HepG2 (cell line): ENCODE measurements around the gene PPP1R13B. TPM values are rescaled to one million over a fixed set of nuclear protein-coding genes. Genes with fewer than 3 reads are reported as not detected.

Experiments used
- ARID4A ChIP-seq: sonication (generic); formaldehyde crosslinking; IDR thresholded peaks from 2 replicates; pipeline ENCODE4 v1.5.0; 2020; ENCODE audit warnings: mild to moderate bottlenecking, missing genetic modification reagents, borderline replicate concordance
- BRD4 ChIP-seq: sonication (generic); formaldehyde crosslinking; IDR thresholded peaks from 2 replicates; pipeline ENCODE4 v1.4.0; 2020; ENCODE audit warnings: missing genetic modification reagents
- CBFB ChIP-seq: sonication (generic); formaldehyde crosslinking; IDR thresholded peaks from 2 replicates; pipeline ENCODE4 v1.4.0; 2020; ENCODE audit warnings: missing genetic modification reagents
- CCAR2 ChIP-seq: fragments of 200-400 bp; formaldehyde crosslinking; optimal IDR thresholded peaks from 2 replicates; pipeline ENCODE3; 2018; ENCODE audit warnings: low read depth, mild to moderate bottlenecking, low read length, moderate library complexity
- DNMT3B ChIP-seq: conservative IDR thresholded peaks from 2 replicates; pipeline ENCODE4 v1.6.1; 2016; ENCODE audit warnings: missing biosample characterization, control low read depth
- ERF ChIP-seq: IDR thresholded peaks from 2 replicates; pipeline ENCODE4 v1.6.1; 2018; ENCODE audit warnings: missing biosample characterization, missing genetic modification reagents
- GZF1 ChIP-seq: sonication (generic); formaldehyde crosslinking; IDR thresholded peaks from 2 replicates; pipeline ENCODE4 v1.5.1; 2020; ENCODE audit warnings: mild to moderate bottlenecking, missing genetic modification reagents
- HNRNPK ChIP-seq: fragments of 200-400 bp; formaldehyde crosslinking; IDR thresholded peaks from 2 replicates; pipeline ENCODE4 v1.6.1; 2018; ENCODE audit warnings: low read length, low read depth, moderate library complexity, mild to moderate bottlenecking; ENCODE audit not compliant: poor library complexity, severe bottlenecking
- MAFG ChIP-seq: sonication (generic); formaldehyde crosslinking; IDR thresholded peaks from 2 replicates; pipeline ENCODE4 v1.5.1; 2020; ENCODE audit warnings: mild to moderate bottlenecking, missing genetic modification reagents
- NCOA5 ChIP-seq: sonication (generic); formaldehyde crosslinking; IDR thresholded peaks from 2 replicates; pipeline ENCODE4 v1.4.0; 2020; ENCODE audit warnings: missing genetic modification reagents
- NFYC ChIP-seq: IDR thresholded peaks from 2 replicates; pipeline ENCODE4 v1.6.1; 2016; ENCODE audit warnings: missing genetic modification reagents, missing compliant biosample characterization
- PHF20 ChIP-seq: sonication (generic); formaldehyde crosslinking; IDR thresholded peaks from 2 replicates; pipeline ENCODE4 v1.5.0; 2020; ENCODE audit warnings: mild to moderate bottlenecking, missing genetic modification reagents
- PRDM10 ChIP-seq: sonication (generic); formaldehyde crosslinking; IDR thresholded peaks from 2 replicates; pipeline ENCODE4 v1.4.0; 2020; ENCODE audit warnings: low read depth, missing genetic modification reagents
- RNF2 ChIP-seq: fragments of 450-650 bp; conservative IDR thresholded peaks from 2 replicates; pipeline ENCODE4 v1.6.1; 2016; ENCODE audit warnings: low read depth
- RXRB ChIP-seq: IDR thresholded peaks from 2 replicates; pipeline ENCODE4 v1.6.1; 2016; ENCODE audit warnings: borderline replicate concordance, missing genetic modification reagents, missing compliant biosample characterization
- THAP8 ChIP-seq: sonication (generic); formaldehyde crosslinking; IDR thresholded peaks from 2 replicates; pipeline ENCODE4 v1.5.1; 2020; ENCODE audit warnings: missing genetic modification reagents, mild to moderate bottlenecking, borderline replicate concordance
- ZNF326 ChIP-seq: sonication (generic); formaldehyde crosslinking; IDR thresholded peaks from 2 replicates; pipeline ENCODE4 v1.4.0; 2020; ENCODE audit warnings: missing genetic modification reagents, borderline replicate concordance
- ZNF430 ChIP-seq: sonication (generic); formaldehyde crosslinking; IDR thresholded peaks from 2 replicates; pipeline ENCODE4 v1.9.0; 2021; ENCODE audit warnings: mild to moderate bottlenecking, missing genetic modification reagents
- ZNF546 ChIP-seq: sonication (generic); formaldehyde crosslinking; conservative IDR thresholded peaks from 2 replicates; pipeline ENCODE4 v1.8.1; 2023; ENCODE audit warnings: mild to moderate bottlenecking, missing genetic modification reagents
- ZNF576 ChIP-seq: sonication (generic); formaldehyde crosslinking; IDR thresholded peaks from 2 replicates; pipeline ENCODE4 v1.4.0; 2020; ENCODE audit warnings: mild to moderate bottlenecking, missing genetic modification reagents
- ZNF652 ChIP-seq: IDR thresholded peaks from 2 replicates; pipeline ENCODE4 v1.6.1; 2016; ENCODE audit warnings: low read depth, borderline replicate concordance
- ZNF672 ChIP-seq: sonication (generic); formaldehyde crosslinking; IDR thresholded peaks from 2 replicates; pipeline ENCODE4 v1.8.1; 2022; ENCODE audit warnings: missing genetic modification reagents
- polyA plus RNA-seq, 8 experiments: library from polyadenylated mRNA; depleted of rRNA in 3 of 8; stranded (reverse) in 7 of 8; unstranded in 1 of 8; fragments of >200 nt; fragmentation: Illumina TruSeq in 4 of 8; extraction: Trizol in 4 of 8; gene quantifications; 2 replicates each; pipeline versions ENCODE4 v1.2.1 to v1.2.3, GENCODE V29; 2011 to 2016; ENCODE audit warnings: low read depth in 4 of 8, missing spikeins in 1 of 8, mixed read lengths in 1 of 8; ENCODE audit not compliant: insufficient read depth in 1 of 8
- total RNA-seq, 5 experiments: library from RNA; depleted of rRNA; stranded (reverse); fragments of >200 nt; fragmentation: Illumina TruSeq; extraction: Trizol; gene quantifications; 2 replicates each; pipeline ENCODE4 v1.2.3, GENCODE V29; 2016; ENCODE audit warnings: low read depth in 1 of 5

Gene PPP1R13B
- total and polyA plus RNA-seq, 2 of the 13 experiments (the other 11 are each of a cell fraction or from before 2014, with no cell fraction given): 4.6 to 9.4 TPM

- TF ChIP-seq PRDM10 (CRISPR knock-in tag): no peak
- 0 out of 2 replicates have a peak, but pooled peaks have one; percentile 7 for TF ChIP-seq RXRB (CRISPR knock-in tag)
- TF ChIP-seq ZNF430 (CRISPR knock-in tag): peak; percentile 38; the same call in 1 of the 2 replicates
- TF ChIP-seq ZNF326 (CRISPR knock-in tag): no peak
- TF ChIP-seq ZNF652 (CRISPR knock-in tag): no peak
- TF ChIP-seq MAFG (CRISPR knock-in tag): no peak
- TF ChIP-seq CBFB: no peak
- 0 out of 2 replicates have a peak, but pooled peaks have one; percentile 28 for TF ChIP-seq PHF20 (CRISPR knock-in tag)
- no peak for TF ChIP-seq NFYC
- TF ChIP-seq NCOA5 (CRISPR knock-in tag): no peak
- 0 out of 2 replicates have a peak, but pooled peaks have one; percentile 43 for TF ChIP-seq GZF1 (CRISPR knock-in tag)
- no peak for TF ChIP-seq HNRNPK
- TF ChIP-seq RNF2: peak; percentile 96
- no peak for TF ChIP-seq ZNF576 (CRISPR knock-in tag)
- peak; percentile 31; the same call in 1 of the 2 replicates for TF ChIP-seq ARID4A (CRISPR knock-in tag)
- TF ChIP-seq ZNF546: no peak
- TF ChIP-seq ZNF672 (CRISPR knock-in tag): no peak
- TF ChIP-seq ERF: no peak
- TF ChIP-seq THAP8: no peak
- peak; percentile 77; the same call in 1 of the 2 replicates for TF ChIP-seq BRD4 (CRISPR knock-in tag)
- TF ChIP-seq DNMT3B (CRISPR knock-in tag): no peak; the same call in 1 of the 2 replicates
- no peak for TF ChIP-seq CCAR2
Measured at GRCh38 chr14:103889313-103890051, 42.1 kb upstream of the PPP1R13B start (continued).
